ENCODE measurements around the gene CCDC158.
"Not testable (repeated sequence)": the region's sequence is repeated elsewhere in the genome, so short reads cannot be mapped to it uniquely, and the experiment has no call there.

Gene CCDC158

DNA sequence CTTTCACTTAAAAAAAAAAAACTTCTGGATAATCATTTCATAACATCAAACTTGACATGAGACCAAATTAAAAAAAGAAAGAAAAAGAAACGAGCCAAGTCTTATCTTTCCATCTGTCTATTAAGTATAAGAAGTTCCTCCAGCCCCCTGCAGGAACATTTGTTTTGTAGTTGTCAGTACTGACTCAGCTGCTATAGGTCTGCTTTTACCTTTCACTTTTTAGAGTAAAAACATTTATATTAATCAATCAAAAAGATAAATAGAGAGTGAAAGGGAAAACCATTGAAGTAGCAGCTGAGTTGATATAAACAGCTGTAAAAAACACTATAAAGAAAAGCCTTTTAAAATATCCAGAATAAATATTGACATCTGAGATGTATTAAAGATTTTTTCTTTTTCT lies 46.1 kb downstream of the CCDC158 start:
- FAIRE-seq (no peak), DNase-seq (ENCODE audit: extremely low spot score, insufficient read length, low read depth) (no peak)

DNA sequence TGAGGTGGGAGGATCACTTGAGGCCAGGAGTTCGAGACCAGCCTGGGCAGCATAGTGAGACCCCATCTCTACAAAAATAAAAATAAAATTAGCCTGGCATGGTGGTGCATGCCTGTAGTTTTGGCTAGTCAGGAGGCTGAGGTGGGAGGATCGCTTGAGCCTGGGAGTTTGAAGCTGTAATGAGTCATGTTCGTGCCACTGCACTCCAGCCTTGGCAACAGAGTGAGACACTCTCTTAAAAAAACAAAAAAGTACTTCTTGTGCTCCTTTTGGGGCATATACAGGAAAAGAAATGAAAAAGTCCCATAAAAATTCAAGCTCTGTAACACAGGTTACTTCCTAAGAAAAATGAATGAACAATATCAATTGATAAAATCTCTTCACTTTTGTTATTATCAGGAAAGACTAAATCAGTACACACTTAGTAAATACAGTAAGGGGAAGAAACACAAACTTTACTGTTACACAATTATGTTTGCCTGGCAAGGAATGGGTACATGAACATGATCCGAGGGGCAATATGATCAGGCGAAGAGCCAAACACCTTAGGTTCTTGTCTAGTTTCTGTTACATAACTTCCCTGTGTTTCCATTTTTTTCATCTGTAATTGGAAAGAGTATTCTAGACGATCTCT lies 46.9 kb downstream of the CCDC158 start:
- no peak for DNase-seq (ENCODE audit: extremely low spot score, insufficient read length, low read depth)
- no peak for FAIRE-seq

DNA sequence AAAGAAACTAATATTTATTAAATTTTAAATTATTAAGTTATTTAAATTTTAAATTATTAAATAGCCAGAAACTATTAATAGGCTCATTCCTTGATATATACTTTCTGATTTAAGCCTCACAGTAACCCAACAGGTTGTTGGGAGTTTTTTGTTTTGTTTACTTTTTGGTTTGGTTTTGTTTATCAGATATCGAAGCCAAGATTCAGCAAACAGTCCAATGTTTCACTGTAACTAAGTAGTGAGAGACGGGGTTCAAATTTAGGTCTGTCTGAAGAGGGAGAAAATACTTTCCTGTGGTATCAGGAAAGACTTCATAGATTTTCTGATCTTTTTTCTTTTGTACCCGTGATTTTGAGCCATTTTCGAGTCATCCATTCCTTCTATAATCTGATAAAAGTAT lies 54.2 kb downstream of the CCDC158 start:
- FAIRE-seq = no peak
- no peak for DNase-seq (ENCODE audit: extremely low spot score, insufficient read length, low read depth)

GRCh38 chr4:76365636-76366035 lies 55.3 kb downstream of the CCDC158 start:
- FAIRE-seq (no peak), DNase-seq (ENCODE audit: extremely low spot score, insufficient read length, low read depth) (no peak)

DNA sequence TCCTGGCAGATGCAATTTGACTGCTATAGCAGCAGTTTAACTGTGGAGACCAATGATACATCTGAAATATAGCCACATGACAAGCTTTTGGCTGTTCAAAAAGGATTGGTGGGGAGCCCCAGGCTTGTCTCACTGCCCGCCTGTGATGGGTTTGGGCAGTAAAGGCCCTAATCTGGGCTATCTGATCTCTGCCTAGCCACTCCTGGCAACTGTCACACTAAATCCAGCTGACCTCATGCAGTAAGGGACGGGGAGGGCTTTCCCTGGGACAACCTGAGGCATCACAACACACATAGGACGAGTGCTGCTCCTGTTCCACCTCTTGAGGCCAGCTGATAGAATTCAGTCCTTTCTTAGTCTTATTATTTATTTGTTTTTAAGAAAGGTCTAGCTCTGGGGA lies 56.2 kb downstream of the CCDC158 start:
- DNase-seq (ENCODE audit: extremely low spot score, insufficient read length, low read depth) = no peak
- FAIRE-seq = no peak

DNA sequence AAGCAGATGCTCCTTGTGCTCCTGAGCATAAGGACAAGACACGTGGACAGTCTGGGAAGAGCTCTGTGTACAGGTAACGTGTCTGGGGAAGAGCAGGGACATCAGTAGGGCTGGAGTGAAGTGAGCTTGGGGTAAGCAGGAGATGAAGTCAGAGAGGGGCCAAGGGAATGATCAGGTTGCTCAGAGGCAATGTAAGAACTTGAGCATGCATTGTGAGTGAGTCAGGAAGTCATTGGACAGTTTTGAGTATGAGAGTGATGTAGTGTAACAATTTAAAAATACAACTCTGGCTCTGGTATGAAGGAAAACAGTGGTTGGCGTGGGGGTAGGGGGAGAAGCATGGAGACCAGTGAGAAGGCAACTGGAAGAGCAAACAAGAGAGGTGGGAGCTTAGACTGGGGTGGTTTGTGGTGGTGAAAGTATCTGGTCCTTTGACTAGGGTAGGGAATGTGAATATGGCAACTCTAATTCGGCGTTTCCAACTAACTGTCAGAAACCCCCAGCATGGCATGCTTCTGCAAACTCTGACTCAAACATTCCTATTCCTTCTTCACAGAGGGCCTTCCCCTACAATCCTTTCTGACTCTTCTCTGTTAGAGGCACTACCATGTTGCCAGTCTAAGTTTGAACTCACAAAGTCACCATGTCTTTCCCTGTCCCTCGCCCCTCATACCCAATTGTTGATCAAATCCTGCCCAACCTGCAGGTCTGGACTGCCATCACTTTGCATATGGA lies 57.2 kb downstream of the CCDC158 start:
- DNase-seq (ENCODE audit: extremely low spot score, insufficient read length, low read depth) = no peak
- no peak for FAIRE-seq

DNA sequence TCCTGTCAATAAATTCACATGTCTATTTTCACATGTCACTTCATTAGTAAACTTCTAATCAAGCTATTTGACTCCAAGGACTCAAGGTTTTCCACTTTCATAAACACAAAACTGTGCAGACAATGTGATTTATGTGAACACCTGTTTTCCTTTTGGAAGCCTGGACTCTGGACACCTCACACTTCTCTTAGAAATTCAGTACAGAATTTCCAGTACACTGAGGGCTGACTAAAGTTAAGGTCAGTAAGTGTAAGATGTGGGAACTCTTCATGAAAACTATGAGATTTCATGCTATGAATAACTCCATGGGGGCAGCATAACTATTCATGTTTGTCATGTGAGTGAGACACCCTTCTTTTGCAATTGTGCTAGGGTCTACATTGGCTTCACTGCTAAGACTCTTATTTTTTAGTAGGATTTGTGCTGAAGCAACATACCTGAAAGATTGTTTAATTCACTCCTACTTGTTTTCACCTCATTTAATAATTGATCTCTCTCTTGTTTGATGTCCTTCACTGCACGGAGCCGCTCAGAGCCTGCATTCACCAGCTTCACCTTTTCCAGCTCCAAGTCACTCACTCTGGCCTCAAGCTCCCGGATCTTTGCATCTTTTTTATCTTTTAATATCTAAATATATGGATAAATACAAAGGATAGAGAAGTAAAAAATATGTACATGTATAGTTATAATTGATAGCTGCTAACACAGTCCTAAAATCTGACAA lies 59.1 kb downstream of the CCDC158 start:
- DNase-seq (ENCODE audit: extremely low spot score, insufficient read length, low read depth) = no peak
- FAIRE-seq = no peak

GRCh38 chr4:76359881-76360466 lies 61.0 kb downstream of the CCDC158 start:
- not testable (repeated sequence) for DNase-seq (ENCODE audit: extremely low spot score, insufficient read length, low read depth); FAIRE-seq

DNA sequence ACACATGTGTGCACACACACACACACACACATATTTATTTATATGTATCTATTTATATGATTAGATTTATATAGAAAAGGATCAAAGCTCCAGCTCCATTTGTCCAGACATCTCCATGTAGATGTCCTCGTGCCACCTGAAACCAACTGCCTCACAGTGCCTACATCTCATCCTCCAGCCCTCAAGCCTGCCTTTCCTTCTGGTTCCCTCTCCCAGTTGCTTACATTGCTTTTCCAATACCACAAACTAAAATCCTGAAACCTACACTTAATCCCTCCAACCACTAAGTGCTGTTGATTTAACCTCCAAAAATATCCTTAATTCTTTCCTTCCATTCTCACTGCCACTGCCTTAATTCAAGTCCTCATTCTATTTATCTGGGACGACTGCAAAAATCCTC lies 63.0 kb downstream of the CCDC158 start:
- no peak for FAIRE-seq
- DNase-seq (ENCODE audit: extremely low spot score, insufficient read length, low read depth) = no peak

- no peak for DNase-seq (ENCODE audit: extremely low spot score, insufficient read length, low read depth)
Measured at GRCh38 chr4:76354517-76355473, 66.1 kb downstream of the CCDC158 start.

GRCh38 chr4:76342803-76343202 lies 78.1 kb downstream of the CCDC158 start:
- FAIRE-seq (no peak), DNase-seq (ENCODE audit: extremely low spot score, insufficient read length, low read depth) (no peak)

More at GRCh38 chr4:76354517-76355473, 66.1 kb downstream of the CCDC158 start:
- no peak for FAIRE-seq

DNA sequence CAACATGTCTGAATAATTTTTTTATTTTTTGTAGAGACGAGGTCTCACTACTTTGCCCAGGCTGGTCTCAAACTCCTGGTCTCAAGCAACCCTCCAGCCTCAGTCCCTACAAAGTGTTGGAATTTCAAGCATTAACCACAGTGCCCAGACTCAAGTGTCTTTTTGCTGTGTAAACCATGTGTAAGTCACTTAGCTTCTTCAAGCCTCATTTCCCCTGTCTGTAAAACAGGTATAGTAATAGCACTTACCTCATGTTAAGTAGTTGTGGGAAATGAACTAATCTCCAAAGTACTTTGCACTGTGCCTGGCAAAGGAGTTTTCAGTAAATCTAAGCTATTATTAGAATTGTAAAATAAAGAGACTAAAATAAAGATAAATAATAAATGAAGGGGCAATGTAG lies 78.8 kb downstream of the CCDC158 start:
- DNase-seq (ENCODE audit: extremely low spot score, insufficient read length, low read depth) (no peak), FAIRE-seq (no peak)

DNA sequence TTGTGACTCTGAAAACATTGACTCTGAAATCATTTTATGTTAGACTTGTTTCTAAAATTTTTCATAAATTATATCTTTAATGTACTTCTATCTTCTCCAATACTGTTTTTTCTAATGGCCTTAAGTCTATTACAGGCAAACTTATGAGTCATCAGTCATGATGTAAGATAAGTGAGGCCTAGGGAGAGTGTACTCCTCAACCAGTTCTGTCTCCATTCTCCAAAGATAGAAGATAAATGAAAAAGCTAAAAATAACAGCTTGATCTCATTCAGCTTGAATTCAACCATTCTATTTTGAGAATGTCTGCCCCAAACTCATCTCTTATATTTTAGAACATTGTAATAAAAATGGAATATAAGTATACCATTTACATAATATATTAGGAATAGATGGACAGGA lies 79.9 kb downstream of the CCDC158 start:
- DNase-seq (ENCODE audit: extremely low spot score, insufficient read length, low read depth) = no peak
- no peak for FAIRE-seq

- DNase-seq (ENCODE audit: extremely low spot score, insufficient read length, low read depth) (no peak), FAIRE-seq (no peak)
Measured at GRCh38 chr4:76339364-76339763, 81.6 kb downstream of the CCDC158 start.

DNA sequence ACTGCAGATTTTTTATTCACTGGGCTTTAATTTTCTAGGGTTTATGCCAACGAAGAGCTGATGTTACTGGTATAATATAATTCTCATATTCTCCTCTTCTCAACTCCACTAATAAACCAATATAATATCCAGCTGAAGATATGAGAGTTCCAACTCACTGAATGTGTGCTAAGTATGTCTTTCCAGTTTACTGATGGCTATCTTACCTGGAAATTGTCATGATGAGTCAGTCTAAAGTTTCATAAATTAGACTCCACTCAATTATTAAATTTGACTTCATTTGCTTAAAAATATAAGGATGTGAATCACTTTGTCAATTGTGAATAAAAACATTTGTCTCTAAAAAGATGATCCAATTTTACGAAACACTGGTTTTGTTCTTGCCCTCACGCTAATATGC lies 86.1 kb downstream of the CCDC158 start:
- FAIRE-seq (no peak), DNase-seq (ENCODE audit: extremely low spot score, insufficient read length, low read depth) (no peak)

DNA sequence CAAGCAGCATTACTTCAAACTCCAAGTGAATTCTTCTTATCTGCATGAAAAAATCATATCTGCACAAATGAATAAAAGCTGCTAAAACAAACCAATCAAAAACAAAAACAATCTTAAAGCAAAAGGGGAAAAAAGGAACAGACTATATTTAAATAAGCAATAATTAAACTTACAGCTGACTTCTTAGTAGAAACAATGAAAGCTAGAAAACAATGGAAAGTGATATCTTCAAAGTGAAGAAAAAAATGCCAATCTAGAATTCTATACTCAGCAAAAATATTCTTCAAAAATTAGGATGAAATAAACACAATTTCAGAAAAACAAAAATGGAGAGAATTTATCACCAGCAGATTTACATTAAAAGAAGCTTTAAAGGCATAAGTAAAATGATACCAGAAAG lies 94.4 kb downstream of the CCDC158 start:
- FAIRE-seq = no peak

GRCh38 chr4:76325072-76325471 lies 95.9 kb downstream of the CCDC158 start:
- DNase-seq (ENCODE audit: extremely low spot score, insufficient read length, low read depth) (no peak), FAIRE-seq (no peak)

More for the DNA sequence above, 94.4 kb downstream of the CCDC158 start:
- DNase-seq (ENCODE audit: extremely low spot score, insufficient read length, low read depth) = no peak

GRCh38 chr4:76322236-76322635 lies 98.7 kb downstream of the CCDC158 start:
- FAIRE-seq (no peak), DNase-seq (ENCODE audit: extremely low spot score, insufficient read length, low read depth) (no peak)

DNA sequence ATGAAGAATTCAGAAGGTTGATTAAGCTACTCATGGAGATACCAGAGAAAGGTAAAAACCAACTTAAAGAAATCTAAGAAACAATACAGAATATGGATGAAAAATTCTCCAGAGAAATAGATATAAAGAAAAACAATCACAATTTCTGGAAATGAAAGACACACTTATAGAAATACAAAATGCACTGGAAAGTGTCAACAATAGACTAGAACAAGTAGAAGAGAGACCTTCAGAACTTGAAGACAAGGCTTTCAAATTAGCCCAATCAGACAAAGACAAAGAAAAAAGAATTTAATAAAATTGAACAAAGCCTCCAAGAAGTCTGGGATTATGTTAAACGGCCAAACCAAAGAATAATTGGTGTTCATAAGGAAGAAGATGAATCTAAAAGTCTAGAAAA lies 104.8 kb downstream of the CCDC158 start:
- no peak for FAIRE-seq
- DNase-seq (ENCODE audit: extremely low spot score, insufficient read length, low read depth) = no peak
